Measurements from ENCODE around the gene SPATA45.

The SPATA45 gene

DNA sequence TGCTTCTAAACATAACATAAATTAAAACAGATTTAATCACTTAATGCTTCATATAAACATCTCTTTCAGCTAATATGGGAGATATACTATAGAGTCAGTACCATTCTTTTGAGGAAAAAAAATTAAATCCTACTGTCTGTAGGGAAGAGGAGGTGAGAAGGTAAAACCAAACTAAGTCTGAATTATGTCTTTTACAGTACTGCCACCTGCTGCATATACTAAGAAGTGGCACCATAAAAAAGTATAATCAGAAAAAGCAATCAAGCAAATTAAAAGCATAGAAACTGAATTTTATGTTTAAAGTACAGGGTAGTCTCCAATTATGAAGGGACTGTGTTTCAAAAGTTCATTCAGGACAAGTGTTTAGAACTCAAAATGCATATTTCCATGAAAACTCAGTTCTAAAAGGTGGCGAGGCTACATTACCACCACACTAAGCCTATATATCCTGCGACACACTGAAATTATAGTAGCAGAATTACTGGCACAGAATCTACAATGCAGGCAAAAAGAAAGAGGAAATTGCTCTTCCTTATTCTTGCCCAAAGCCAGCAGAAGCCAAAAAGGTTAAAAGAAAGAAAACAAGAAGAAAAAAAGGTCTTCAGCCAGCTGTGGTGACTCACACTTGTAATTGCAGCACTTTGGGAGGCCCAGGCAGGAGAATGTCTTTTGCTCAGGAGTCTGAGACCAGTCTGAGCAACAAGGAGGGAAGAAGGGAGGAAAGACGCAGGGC is 64.9 kb downstream of the SPATA45 start:
- no peak for DNase-seq

DNA sequence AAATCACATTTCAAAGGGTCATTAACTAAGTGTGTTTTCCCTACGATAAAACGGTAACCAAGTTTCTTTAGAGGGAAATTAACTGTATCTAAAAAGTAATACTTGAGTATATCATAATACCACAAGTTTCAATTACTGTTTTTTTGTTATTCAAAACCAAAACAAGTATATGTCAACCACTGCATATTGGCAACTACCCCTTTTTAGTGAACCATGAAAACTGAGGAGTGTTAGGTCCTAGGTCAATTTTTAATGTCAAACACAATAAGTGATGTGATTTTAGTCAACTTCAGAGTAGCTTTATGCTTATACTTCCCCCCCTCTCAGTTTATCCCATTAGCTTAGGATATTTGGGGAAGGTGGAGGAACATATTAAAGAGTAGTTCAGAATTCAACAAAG is 66.2 kb downstream of the SPATA45 start:
- DNase-seq, result no peak

DNA sequence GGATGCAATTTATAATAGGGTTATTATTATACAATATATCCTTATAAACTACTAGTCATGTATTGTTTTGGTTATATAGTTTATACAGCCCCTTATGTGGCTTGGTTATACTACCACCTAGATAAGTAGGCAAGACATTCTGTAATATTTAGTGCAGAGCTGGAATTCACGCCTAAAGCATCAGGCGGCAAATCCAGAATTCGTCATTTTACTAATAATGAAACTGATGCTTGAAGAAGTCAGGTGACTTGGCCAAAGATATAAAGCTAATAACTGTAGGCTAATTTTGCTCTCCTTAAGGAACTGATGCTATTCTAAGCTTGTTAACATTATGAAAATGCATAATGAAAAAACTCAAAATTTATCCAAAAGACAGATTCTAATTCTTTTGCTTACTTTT is 66.7 kb downstream of the SPATA45 start:
- DNase-seq, result no peak

Measured in nucleus accumbens (tissue), 56 donors.